Measurements from ENCODE around the gene CTDSPL. TPM values are rescaled to one million over a fixed set of nuclear protein-coding genes. Genes with fewer than 3 reads are reported as not detected.

The CTDSPL gene
- total and polyA plus RNA-seq, 2 experiments from 2014 or later: 7.1 to 33.4 TPM

DNA sequence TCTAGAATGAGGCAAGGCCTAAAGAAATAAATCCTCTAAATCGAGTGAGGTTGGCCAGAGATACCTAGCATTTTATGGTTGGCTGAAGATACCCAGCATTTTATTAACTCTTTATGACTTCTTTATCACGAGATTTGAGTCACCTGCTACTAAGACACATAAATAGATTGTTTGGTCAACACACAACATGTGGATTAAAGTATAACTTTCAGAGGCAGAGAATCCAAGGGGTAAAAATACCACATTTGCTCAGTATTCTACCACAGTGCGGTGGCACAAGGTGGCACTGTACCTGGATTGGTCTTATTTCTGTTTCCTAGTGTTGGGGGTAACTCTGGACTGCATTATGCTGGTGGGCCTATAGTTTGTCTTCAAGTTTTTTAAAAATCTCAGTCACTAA, 102.0 kb downstream of the CTDSPL start:
- DNase-seq: no peak
- Histone ChIP-seq H3K9me2 (ENCODE audit: insufficient read depth) (no peaks in the 10 kb centered on the region), H3K9ac (no peak overlapping the region), H3K27ac (no peak overlapping the region), H3K4me1 (ENCODE audit: insufficient read depth) (peaks cover 17% of the 10 kb centered on the region), H3K36me3 (ENCODE audit: low read depth) (no peaks in the 10 kb centered on the region), H4K20me1 (ENCODE audit: insufficient read depth) (no peaks in the 10 kb centered on the region), H3K4me3 (no peak overlapping the region), H3F3A (ENCODE audit: insufficient read depth) (peaks cover 6% of the 10 kb centered on the region; the same call in 1 of the 2 replicates), H3K9me3 (ENCODE audit: low read depth) (no peaks in the 10 kb centered on the region), H3K27me3 (replicated peaks; ENCODE audit: insufficient read depth) (no peaks in the 10 kb centered on the region), H3K4me2 (ENCODE audit: unreplicated experiment) (no peak overlapping the region), H3K79me2 (ENCODE audit: insufficient read depth) (no peaks in the 10 kb centered on the region), H2AFZ (no peak overlapping the region)
- 80 to 90% methylated on average over 3 of the region's 3 CpGs for WGBS, 2 experiments (ENCODE audit: low coverage in 1 of 2, low lambda C conversion rate in 2 of 2, missing lambda C conversion rate in 2 of 2)
- TF ChIP-seq EZH2 (IDR thresholded peaks at IDR 0.05; ENCODE audit: insufficient read depth, poor library complexity, severe bottlenecking) (no peak), EZH2phosphoT487 (IDR thresholded peaks at IDR 0.05; ENCODE audit: insufficient read depth, low read depth) (no peak)
- in situ Hi-C loops (cut with MboI): no loop called here

DNA sequence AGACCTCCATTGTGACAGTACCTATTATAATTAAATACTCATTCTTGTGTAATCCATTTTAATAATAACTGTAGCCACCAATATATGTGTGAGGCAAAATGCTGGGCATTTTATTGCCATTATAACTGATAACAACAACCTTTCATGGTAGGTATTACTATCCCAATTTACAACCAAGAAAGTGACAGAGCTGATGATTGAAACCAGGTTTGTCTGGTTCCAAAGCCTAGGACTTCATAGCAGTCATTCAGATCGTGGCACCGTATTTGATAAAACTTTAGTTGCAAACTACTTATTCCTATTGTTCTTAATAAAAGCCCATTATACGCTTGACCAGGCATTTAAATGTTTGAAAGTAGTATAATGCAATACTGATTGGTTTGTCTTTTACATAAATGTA, 102.5 kb downstream of the CTDSPL start:
- Histone ChIP-seq H3K79me2 (ENCODE audit: insufficient read depth) (no peaks in the 10 kb centered on the region), H4K20me1 (ENCODE audit: insufficient read depth) (no peaks in the 10 kb centered on the region), H3F3A (ENCODE audit: insufficient read depth) (peaks cover 6% of the 10 kb centered on the region; the same call in 1 of the 2 replicates), H3K4me2 (ENCODE audit: unreplicated experiment) (no peak overlapping the region), H3K9ac (no peak overlapping the region), H3K9me2 (ENCODE audit: insufficient read depth) (no peaks in the 10 kb centered on the region), H3K27ac (no peak overlapping the region), H2AFZ (no peak overlapping the region), H3K27me3 (replicated peaks; ENCODE audit: insufficient read depth) (no peaks in the 10 kb centered on the region), H3K4me1 (ENCODE audit: insufficient read depth) (peaks cover 17% of the 10 kb centered on the region), H3K4me3 (no peak overlapping the region), H3K36me3 (ENCODE audit: low read depth) (no peaks in the 10 kb centered on the region), H3K9me3 (ENCODE audit: low read depth) (no peaks in the 10 kb centered on the region)
- TF ChIP-seq EZH2 (IDR thresholded peaks at IDR 0.05; ENCODE audit: insufficient read depth, poor library complexity, severe bottlenecking) (no peak), EZH2phosphoT487 (IDR thresholded peaks at IDR 0.05; ENCODE audit: insufficient read depth, low read depth) (no peak)
- no peak for DNase-seq
- 97 to 98% methylated on average over 3 of the region's 3 CpGs for WGBS, 2 experiments (ENCODE audit: low coverage in 1 of 2, low lambda C conversion rate in 2 of 2, missing lambda C conversion rate in 2 of 2)
- in situ Hi-C loops (cut with MboI): no loop called here

DNA sequence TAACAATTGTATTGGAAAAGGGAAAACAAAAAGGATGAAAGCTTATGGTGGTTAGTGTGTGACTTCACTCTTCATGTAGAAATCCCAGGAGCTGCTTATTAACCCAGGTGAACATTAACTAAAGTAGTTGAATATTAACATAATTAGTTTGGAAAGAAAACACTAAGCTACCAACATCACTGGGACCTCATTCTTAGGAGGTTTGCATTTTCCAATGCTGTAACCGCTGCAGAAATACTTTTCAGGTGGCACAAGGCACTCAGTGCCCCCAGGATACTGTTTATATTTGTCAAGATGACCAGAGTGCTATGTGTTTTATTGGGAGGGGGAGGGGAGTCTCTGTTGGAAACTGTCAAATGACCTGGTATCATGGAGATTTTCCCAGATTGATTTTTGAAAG, 103.0 kb downstream of the CTDSPL start:
- Histone ChIP-seq H3K9me2 (ENCODE audit: insufficient read depth) (no peaks in the 10 kb centered on the region), H3K79me2 (ENCODE audit: insufficient read depth) (no peaks in the 10 kb centered on the region), H3K9ac (no peak overlapping the region), H2AFZ (no peak overlapping the region), H3K27ac (no peak overlapping the region), H3F3A (ENCODE audit: insufficient read depth) (peaks cover 6% of the 10 kb centered on the region; the same call in 1 of the 2 replicates), H3K36me3 (ENCODE audit: low read depth) (no peaks in the 10 kb centered on the region), H3K4me2 (ENCODE audit: unreplicated experiment) (no peak overlapping the region), H3K4me3 (no peak overlapping the region), H3K4me1 (ENCODE audit: insufficient read depth) (peaks cover 17% of the 10 kb centered on the region), H3K9me3 (ENCODE audit: low read depth) (no peaks in the 10 kb centered on the region), H4K20me1 (ENCODE audit: insufficient read depth) (no peaks in the 10 kb centered on the region), H3K27me3 (replicated peaks; ENCODE audit: insufficient read depth) (no peaks in the 10 kb centered on the region)
- no peak for TF ChIP-seq EZH2 (IDR thresholded peaks at IDR 0.05; ENCODE audit: insufficient read depth, poor library complexity, severe bottlenecking)
- in situ Hi-C loops (cut with MboI): no loop called here
- WGBS, 2 experiments (ENCODE audit: low coverage in 1 of 2, low lambda C conversion rate in 2 of 2, missing lambda C conversion rate in 2 of 2): 100% methylated on average over 1 of the region's 1 CpG
- no peak for DNase-seq

DNA sequence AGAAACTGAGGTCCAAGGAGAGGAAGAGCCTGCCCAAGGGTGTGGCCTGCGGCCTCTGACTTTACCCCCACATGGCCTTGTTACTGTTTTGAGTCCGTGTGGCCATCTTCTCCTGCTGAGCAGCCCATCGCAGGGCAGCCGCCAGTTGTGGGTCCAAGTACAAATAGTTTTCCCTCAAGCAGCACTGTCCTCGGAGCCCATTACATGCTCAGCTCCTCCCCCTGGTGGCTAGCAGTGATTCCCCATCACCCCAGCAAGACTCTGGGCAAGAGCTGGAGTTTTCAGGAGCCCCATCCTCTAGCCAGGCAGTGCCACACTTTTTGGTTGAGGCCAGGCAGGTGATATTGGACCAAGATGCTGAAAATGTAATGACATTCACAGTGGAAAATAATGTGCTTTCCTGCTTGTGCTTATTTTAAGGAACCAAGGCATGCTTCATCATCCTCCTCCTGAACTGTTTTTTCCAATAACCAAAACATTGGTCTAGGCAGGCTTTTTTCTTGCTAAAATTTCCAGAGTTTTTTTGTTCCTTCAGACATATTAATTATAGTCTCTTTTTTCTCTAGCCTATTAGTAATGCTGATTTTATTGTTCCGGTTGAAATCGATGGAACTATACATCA, 105.7 kb downstream of the CTDSPL start:
- in situ Hi-C loops (cut with MboI): no loop called here

DNA sequence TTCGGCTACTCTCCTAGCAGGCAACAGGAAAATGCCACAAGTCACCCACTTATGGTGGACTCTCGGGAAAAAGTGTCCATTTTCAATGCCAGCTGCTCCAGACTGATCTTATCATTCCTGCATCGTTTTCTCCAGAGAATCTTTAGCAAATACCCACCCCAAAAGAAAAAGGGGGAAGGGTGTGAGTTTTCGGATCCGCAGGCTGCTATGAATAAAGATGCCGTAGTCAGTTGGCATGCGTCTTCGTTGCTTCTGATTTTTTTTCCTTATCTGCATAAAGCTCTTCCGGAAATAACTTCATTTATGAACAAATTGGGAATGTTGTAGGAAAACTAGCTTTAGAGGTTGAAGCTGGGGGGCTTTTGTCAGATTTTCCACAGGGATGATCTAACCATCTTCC, 106.5 kb downstream of the CTDSPL start:
- in situ Hi-C loops (cut with MboI): no loop called here

More for the DNA sequence above, 105.7 kb downstream of the CTDSPL start:
- Histone ChIP-seq H2AFZ (no peak overlapping the region), H3K4me2 (ENCODE audit: unreplicated experiment) (no peak overlapping the region), H3K4me3 (no peak overlapping the region), H3K27me3 (replicated peaks; ENCODE audit: insufficient read depth) (no peaks in the 10 kb centered on the region), H3K36me3 (ENCODE audit: low read depth) (no peaks in the 10 kb centered on the region), H3K9me3 (ENCODE audit: low read depth) (no peaks in the 10 kb centered on the region), H3F3A (ENCODE audit: insufficient read depth) (no peaks in the 10 kb centered on the region; the same call in 1 of the 2 replicates), H4K20me1 (ENCODE audit: insufficient read depth) (no peaks in the 10 kb centered on the region), H3K79me2 (ENCODE audit: insufficient read depth) (no peaks in the 10 kb centered on the region), H3K4me1 (ENCODE audit: insufficient read depth) (peaks cover 9% of the 10 kb centered on the region), H3K9ac (no peak overlapping the region), H3K27ac (no peak overlapping the region), H3K9me2 (ENCODE audit: insufficient read depth) (no peaks in the 10 kb centered on the region)
- DNase-seq: peak; percentile 80
- no peak for TF ChIP-seq EZH2 (IDR thresholded peaks at IDR 0.05; ENCODE audit: insufficient read depth, poor library complexity, severe bottlenecking)
- WGBS, 2 experiments (ENCODE audit: low coverage in 1 of 2, low lambda C conversion rate in 2 of 2, missing lambda C conversion rate in 2 of 2): 65 to 70% methylated on average over 7 of the region's 7 CpGs

More for the DNA sequence above, 106.5 kb downstream of the CTDSPL start:
- H2AFZ ChIP-seq: no peak overlapping the region
- TF ChIP-seq EZH2phosphoT487 (IDR thresholded peaks at IDR 0.05; ENCODE audit: insufficient read depth, low read depth) (no peak), EZH2 (IDR thresholded peaks at IDR 0.05; ENCODE audit: insufficient read depth, poor library complexity, severe bottlenecking) (no peak)
- H3K4me3 ChIP-seq: no peak overlapping the region
- no peak overlapping the region for H3K9ac ChIP-seq
- H3F3A ChIP-seq (ENCODE audit: insufficient read depth): no peaks in the 10 kb centered on the region
- WGBS, 2 experiments (ENCODE audit: low coverage in 1 of 2, low lambda C conversion rate in 2 of 2, missing lambda C conversion rate in 2 of 2): 94 to 96% methylated on average over 9 of the region's 9 CpGs
- H3K4me2 ChIP-seq (ENCODE audit: unreplicated experiment): no peak overlapping the region
- DNase-seq: no peak
- no peaks in the 10 kb centered on the region for H3K36me3 ChIP-seq (ENCODE audit: low read depth)
- H4K20me1 ChIP-seq (ENCODE audit: insufficient read depth): no peaks in the 10 kb centered on the region
- peaks cover 1% of the 10 kb centered on the region for H3K4me1 ChIP-seq (ENCODE audit: insufficient read depth)
- no peaks in the 10 kb centered on the region for H3K9me2 ChIP-seq (ENCODE audit: insufficient read depth)
- H3K27me3 ChIP-seq (replicated peaks; ENCODE audit: insufficient read depth): no peaks in the 10 kb centered on the region
- no peaks in the 10 kb centered on the region for H3K79me2 ChIP-seq (ENCODE audit: insufficient read depth)
- H3K27ac ChIP-seq: no peak overlapping the region
- no peaks in the 10 kb centered on the region for H3K9me3 ChIP-seq (ENCODE audit: low read depth)
